Neural crest cell (in vitro differentiated cells): ENCODE measurements around the gene TMEM114. TPM values are rescaled to one million over a fixed set of nuclear protein-coding genes. Genes with fewer than 3 reads are reported as not detected.

Source experiments
- DNase-seq: peaks from one replicate; pipeline ENCODE4 v3.0.0; 2021; ENCODE audit warnings: low read depth, mixed read lengths, low spot score
- H3K27ac Mint-ChIP-seq: one replicate; pipeline ENCODE4 v1.8.0; 2021; ENCODE audit warnings: mild to moderate bottlenecking, mixed read lengths; ENCODE audit not compliant: unreplicated experiment
- H3K27me3 Mint-ChIP-seq: 2 replicates; pipeline ENCODE4 v1.8.0; 2021; ENCODE audit warnings: low read depth, mild to moderate bottlenecking, mixed read lengths
- H3K36me3 Mint-ChIP-seq: 2 replicates; pipeline ENCODE4 v1.8.0; 2021; ENCODE audit warnings: low read depth, mild to moderate bottlenecking, mixed read lengths
- H3K4me1 Mint-ChIP-seq: 2 replicates; pipeline ENCODE4 v1.8.0; 2021; ENCODE audit warnings: mixed read lengths
- H3K4me3 Mint-ChIP-seq: one replicate; pipeline ENCODE4 v1.8.0; 2021; ENCODE audit warnings: mild to moderate bottlenecking, mixed read lengths
- H3K9me3 Mint-ChIP-seq: 2 replicates; pipeline ENCODE4 v1.8.0; 2021; ENCODE audit warnings: mixed read lengths
- total RNA-seq: library from RNA; stranded (reverse); gene quantifications from 2 replicates; pipeline ENCODE4 v1.2.1, GENCODE V29; 2021
- TF ChIP-seq, protein P1 (sequence below): fragments of 200-600 bp; sonication (generic); conservative IDR thresholded peaks from 2 replicates; pipeline ENCODE4 v1.5.0; 2021; ENCODE audit warnings: antibody characterized with exemption, mild to moderate bottlenecking

TMEM114 gene
- total RNA-seq, 1 donor from 2014 or later = not detected

DNA sequence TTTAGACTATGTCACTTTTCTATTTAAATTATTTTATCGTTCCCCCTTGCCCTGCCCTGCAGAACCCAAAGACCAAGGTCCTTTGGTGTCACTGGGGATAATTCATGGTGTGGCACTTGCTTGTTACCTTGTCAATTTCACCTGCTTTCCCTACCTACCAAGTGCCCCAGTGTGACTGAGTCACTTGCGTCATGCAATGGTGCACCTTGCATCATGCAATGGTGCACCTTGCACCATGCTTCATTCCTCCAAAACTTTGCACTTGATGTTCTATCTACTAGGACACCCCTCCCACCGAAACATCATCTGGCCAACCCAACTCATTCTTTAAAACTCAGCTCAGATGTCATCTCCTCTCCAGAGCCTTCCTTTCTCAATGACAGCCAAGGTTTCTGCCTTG, 47.1 kb downstream of the TMEM114 start:
- no peak for DNase-seq
- Mint-ChIP-seq H3K27me3 (peaks cover 64% of the 10 kb centered on the region), H3K36me3 (no peaks in the 10 kb centered on the region), H3K9me3 (no peaks in the 10 kb centered on the region), H3K4me1 (no peaks in the 10 kb centered on the region), H3K27ac (no peak overlapping the region), H3K4me3 (no peak overlapping the region)
- TF ChIP-seq, protein P1, sequence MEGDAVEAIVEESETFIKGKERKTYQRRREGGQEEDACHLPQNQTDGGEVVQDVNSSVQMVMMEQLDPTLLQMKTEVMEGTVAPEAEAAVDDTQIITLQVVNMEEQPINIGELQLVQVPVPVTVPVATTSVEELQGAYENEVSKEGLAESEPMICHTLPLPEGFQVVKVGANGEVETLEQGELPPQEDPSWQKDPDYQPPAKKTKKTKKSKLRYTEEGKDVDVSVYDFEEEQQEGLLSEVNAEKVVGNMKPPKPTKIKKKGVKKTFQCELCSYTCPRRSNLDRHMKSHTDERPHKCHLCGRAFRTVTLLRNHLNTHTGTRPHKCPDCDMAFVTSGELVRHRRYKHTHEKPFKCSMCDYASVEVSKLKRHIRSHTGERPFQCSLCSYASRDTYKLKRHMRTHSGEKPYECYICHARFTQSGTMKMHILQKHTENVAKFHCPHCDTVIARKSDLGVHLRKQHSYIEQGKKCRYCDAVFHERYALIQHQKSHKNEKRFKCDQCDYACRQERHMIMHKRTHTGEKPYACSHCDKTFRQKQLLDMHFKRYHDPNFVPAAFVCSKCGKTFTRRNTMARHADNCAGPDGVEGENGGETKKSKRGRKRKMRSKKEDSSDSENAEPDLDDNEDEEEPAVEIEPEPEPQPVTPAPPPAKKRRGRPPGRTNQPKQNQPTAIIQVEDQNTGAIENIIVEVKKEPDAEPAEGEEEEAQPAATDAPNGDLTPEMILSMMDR = no peak

DNA sequence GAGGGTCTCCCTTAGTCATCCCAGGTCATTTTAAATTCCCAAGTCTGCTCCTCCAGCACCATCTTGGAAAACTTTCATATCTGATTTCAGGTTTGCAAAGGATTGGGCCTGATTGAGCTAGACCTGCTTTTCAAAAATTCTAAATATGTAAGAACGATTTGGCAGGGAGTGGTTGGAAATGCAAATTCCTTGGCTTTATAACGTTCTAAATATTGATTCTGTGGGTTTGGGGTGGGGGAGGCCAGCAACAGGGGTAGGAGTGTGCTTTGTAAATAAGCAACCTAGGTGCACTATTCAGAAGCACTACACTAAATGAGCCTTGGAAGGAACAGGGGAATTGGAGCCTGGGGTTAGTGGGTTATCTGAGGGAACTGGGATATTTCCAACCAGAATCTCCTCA, 47.9 kb downstream of the TMEM114 start:
- Mint-ChIP-seq H3K4me3 (no peak overlapping the region), H3K9me3 (no peaks in the 10 kb centered on the region), H3K27me3 (peaks cover 66% of the 10 kb centered on the region), H3K27ac (no peak overlapping the region), H3K36me3 (no peaks in the 10 kb centered on the region), H3K4me1 (no peaks in the 10 kb centered on the region)
- DNase-seq = no peak
- TF ChIP-seq, protein P1 = no peak

DNA sequence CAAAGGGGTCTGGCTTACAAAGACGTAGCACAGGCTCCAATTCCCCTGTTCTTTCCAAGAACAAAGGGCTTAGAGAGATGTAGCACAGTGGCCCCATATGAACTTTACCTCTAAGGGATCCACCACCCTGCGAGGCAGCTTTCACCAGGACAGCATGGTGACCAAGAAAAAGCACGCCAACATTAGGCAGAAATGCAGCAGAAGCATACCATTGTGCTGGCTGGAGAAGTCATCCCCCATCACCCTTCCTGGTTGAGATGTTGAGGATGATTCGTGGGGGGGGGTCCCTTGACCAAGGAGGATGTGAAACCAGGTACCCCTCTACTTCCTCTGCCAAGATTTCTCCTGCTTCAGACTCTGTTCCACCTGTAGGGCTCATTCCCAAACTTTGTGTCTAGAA, 48.4 kb downstream of the TMEM114 start:
- no peak for DNase-seq
- Mint-ChIP-seq H3K9me3 (no peaks in the 10 kb centered on the region), H3K27ac (no peak overlapping the region), H3K4me3 (no peak overlapping the region), H3K36me3 (no peaks in the 10 kb centered on the region), H3K4me1 (no peaks in the 10 kb centered on the region), H3K27me3 (peaks cover 64% of the 10 kb centered on the region)
- TF ChIP-seq, protein P1 = no peak

- Mint-ChIP-seq H3K27ac (no peak overlapping the region), H3K9me3 (no peaks in the 10 kb centered on the region), H3K4me3 (no peak overlapping the region), H3K27me3 (peaks cover 56% of the 10 kb centered on the region), H3K36me3 (no peaks in the 10 kb centered on the region), H3K4me1 (no peaks in the 10 kb centered on the region)
- no peak for DNase-seq
- TF ChIP-seq, protein P1 = no peak
Measured at GRCh38 chr16:8537691-8538342, 52.5 kb downstream of the TMEM114 start.

DNA sequence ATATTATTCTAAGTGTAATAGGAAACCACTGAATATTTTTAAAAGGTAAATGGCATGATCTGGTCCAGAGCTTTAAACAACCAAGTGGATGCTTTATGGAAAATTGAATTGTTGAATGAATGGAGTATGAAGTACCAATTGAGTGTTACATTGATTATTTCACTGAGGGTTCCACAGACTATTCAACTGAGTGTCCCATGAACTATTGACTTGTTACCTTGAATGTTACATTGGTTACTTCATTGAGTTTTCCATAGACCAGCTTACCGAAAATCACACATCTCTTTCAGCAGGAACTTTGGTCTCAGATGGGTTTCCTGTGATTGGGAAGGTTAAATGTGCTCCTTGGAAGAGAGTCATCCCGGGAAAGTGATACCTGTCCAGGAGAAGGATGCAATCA, 56.8 kb downstream of the TMEM114 start:
- H3K9me3 Mint-ChIP-seq = no peaks in the 10 kb centered on the region
- peaks cover 58% of the 10 kb centered on the region for H3K27me3 Mint-ChIP-seq
- H3K27ac Mint-ChIP-seq = no peak overlapping the region

More for the DNA sequence above, 56.8 kb downstream of the TMEM114 start:
- TF ChIP-seq, protein P1 = no peak
- Mint-ChIP-seq H3K4me3 (no peak overlapping the region), H3K4me1 (no peaks in the 10 kb centered on the region), H3K36me3 (no peaks in the 10 kb centered on the region)
- DNase-seq = no peak
